ENCODE results near the gene XRCC3. TPM values are rescaled to one million over a fixed set of nuclear protein-coding genes. Genes with fewer than 3 reads are reported as not detected.

Gene XRCC3
- total and polyA plus RNA-seq, 2 experiments from 2014 or later = 20.4 to 72.9 TPM

DNA sequence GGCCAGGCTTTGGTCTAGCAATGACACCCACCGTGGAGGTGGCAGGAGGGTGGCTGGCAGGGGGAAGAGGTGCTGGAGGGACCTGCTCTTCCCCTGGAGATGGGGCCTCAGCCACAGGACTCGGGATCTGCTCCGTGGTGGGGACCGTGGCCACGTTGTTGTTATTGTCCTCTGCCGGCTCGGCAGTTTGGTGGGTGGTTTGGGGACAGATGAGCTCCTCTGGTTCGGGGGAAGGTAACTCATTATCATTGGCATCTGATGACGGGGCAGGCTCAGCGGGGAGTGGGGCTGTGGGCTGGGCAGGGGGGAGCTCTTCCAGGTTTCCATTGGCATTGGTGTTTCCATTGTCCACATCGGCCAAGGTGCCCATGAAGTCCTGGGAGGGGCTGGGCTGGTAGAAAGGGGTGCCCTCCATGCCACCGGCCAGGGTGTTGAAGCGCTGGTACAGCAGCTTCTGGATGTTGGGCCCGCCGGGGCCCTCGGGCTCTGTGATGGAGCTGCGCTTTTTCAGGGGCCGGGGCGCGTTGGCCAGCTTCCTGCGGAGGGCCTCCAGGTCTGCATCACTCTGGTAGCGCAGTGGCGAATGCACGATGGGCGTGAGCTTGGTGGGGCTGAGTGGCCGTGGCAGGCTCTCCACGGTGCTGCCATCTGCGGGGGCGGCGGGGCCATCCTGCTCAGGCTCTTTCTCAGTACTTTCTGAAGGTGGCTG is 24.7 kb upstream of the XRCC3 start:
- Mint-ChIP-seq H3K4me1 (peaks cover 36% of the 10 kb centered on the region), H3K36me3 (ENCODE audit: low read depth) (peaks cover 17% of the 10 kb centered on the region), H3K27me3 (ENCODE audit: insufficient read depth, low read depth, poor library complexity) (peaks cover 19% of the 10 kb centered on the region), H3K27ac (no peak overlapping the region; the same call in 1 of the 2 replicates), H3K4me3 (no peak overlapping the region; the same call in 2 of the 3 replicates), H3K9me3 (no peaks in the 10 kb centered on the region)
- no peak overlapping the region for H3K27ac ChIP-seq (ENCODE audit: low read depth)
- no peaks in the 10 kb centered on the region for H3F3A ChIP-seq (replicated peaks; ENCODE audit: low read depth)
- no peaks in the 10 kb centered on the region for H3K36me3 ChIP-seq (ENCODE audit: insufficient read depth)
- no peaks in the 10 kb centered on the region for H3K79me2 ChIP-seq (replicated peaks; ENCODE audit: insufficient read depth)
- no peaks in the 10 kb centered on the region for H3K27me3 ChIP-seq (ENCODE audit: insufficient read depth)
- H3K4me3 ChIP-seq = no peak overlapping the region
- ATAC-seq = no peak
- H2AFZ ChIP-seq = no peak overlapping the region
- H3K4me1 ChIP-seq (ENCODE audit: insufficient read depth) = no peaks in the 10 kb centered on the region
- no peaks in the 10 kb centered on the region for H4K20me1 ChIP-seq (replicated peaks; ENCODE audit: insufficient read depth)
- H3K4me2 ChIP-seq = no peak overlapping the region
- DNase-seq (ENCODE audit: low spot score) = no peak
- H3K9me2 ChIP-seq (ENCODE audit: insufficient read depth) = no peaks in the 10 kb centered on the region
- no peak for TF ChIP-seq POLR2AphosphoS5 (IDR thresholded peaks at IDR 0.05; ENCODE audit: low read depth)
- no peak for TF ChIP-seq STAT1 (IDR thresholded peaks at IDR 0.05; ENCODE audit: unreplicated experiment)
- TF ChIP-seq REST (IDR thresholded peaks at IDR 0.05; ENCODE audit: unreplicated experiment) = no peak
- no peak for TF ChIP-seq EZH2phosphoT487 (IDR thresholded peaks at IDR 0.05; ENCODE audit: unreplicated experiment)
- TF ChIP-seq, protein P1, sequence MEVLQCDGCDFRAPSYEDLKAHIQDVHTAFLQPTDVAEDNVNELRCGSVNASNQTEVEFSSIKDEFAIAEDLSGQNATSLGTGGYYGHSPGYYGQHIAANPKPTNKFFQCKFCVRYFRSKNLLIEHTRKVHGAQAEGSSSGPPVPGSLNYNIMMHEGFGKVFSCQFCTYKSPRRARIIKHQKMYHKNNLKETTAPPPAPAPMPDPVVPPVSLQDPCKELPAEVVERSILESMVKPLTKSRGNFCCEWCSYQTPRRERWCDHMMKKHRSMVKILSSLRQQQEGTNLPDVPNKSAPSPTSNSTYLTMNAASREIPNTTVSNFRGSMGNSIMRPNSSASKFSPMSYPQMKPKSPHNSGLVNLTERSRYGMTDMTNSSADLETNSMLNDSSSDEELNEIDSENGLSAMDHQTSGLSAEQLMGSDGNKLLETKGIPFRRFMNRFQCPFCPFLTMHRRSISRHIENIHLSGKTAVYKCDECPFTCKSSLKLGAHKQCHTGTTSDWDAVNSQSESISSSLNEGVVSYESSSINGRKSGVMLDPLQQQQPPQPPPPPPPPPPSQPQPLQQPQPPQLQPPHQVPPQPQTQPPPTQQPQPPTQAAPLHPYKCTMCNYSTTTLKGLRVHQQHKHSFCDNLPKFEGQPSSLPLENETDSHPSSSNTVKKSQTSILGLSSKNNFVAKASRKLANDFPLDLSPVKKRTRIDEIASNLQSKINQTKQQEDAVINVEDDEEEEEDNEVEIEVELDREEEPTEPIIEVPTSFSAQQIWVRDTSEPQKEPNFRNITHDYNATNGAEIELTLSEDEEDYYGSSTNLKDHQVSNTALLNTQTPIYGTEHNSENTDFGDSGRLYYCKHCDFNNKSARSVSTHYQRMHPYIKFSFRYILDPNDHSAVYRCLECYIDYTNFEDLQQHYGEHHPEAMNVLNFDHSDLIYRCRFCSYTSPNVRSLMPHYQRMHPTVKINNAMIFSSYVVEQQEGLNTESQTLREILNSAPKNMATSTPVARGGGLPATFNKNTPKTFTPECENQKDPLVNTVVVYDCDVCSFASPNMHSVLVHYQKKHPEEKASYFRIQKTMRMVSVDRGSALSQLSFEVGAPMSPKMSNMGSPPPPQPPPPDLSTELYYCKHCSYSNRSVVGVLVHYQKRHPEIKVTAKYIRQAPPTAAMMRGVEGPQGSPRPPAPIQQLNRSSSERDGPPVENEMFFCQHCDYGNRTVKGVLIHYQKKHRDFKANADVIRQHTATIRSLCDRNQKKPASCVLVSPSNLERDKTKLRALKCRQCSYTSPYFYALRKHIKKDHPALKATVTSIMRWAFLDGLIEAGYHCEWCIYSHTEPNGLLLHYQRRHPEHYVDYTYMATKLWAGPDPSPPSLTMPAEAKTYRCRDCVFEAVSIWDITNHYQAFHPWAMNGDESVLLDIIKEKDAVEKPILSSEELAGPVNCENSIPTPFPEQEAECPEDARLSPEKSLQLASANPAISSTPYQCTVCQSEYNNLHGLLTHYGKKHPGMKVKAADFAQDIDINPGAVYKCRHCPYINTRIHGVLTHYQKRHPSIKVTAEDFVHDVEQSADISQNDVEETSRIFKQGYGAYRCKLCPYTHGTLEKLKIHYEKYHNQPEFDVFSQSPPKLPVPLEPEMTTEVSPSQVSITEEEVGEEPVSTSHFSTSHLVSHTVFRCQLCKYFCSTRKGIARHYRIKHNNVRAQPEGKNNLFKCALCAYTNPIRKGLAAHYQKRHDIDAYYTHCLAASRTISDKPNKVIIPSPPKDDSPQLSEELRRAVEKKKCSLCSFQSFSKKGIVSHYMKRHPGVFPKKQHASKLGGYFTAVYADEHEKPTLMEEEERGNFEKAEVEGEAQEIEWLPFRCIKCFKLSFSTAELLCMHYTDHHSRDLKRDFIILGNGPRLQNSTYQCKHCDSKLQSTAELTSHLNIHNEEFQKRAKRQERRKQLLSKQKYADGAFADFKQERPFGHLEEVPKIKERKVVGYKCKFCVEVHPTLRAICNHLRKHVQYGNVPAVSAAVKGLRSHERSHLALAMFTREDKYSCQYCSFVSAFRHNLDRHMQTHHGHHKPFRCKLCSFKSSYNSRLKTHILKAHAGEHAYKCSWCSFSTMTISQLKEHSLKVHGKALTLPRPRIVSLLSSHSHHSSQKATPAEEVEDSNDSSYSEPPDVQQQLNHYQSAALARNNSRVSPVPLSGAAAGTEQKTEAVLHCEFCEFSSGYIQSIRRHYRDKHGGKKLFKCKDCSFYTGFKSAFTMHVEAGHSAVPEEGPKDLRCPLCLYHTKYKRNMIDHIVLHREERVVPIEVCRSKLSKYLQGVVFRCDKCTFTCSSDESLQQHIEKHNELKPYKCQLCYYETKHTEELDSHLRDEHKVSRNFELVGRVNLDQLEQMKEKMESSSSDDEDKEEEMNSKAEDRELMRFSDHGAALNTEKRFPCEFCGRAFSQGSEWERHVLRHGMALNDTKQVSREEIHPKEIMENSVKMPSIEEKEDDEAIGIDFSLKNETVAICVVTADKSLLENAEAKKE (CRISPR knock-in tag; IDR thresholded peaks at IDR 0.05) = no peak
- TF ChIP-seq, protein P2, sequence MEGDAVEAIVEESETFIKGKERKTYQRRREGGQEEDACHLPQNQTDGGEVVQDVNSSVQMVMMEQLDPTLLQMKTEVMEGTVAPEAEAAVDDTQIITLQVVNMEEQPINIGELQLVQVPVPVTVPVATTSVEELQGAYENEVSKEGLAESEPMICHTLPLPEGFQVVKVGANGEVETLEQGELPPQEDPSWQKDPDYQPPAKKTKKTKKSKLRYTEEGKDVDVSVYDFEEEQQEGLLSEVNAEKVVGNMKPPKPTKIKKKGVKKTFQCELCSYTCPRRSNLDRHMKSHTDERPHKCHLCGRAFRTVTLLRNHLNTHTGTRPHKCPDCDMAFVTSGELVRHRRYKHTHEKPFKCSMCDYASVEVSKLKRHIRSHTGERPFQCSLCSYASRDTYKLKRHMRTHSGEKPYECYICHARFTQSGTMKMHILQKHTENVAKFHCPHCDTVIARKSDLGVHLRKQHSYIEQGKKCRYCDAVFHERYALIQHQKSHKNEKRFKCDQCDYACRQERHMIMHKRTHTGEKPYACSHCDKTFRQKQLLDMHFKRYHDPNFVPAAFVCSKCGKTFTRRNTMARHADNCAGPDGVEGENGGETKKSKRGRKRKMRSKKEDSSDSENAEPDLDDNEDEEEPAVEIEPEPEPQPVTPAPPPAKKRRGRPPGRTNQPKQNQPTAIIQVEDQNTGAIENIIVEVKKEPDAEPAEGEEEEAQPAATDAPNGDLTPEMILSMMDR (conservative IDR thresholded peaks at IDR 0.05; ENCODE audit: low read depth in 2 of 2) = no peak
- no peak for TF ChIP-seq NANOG (IDR thresholded peaks at IDR 0.05; ENCODE audit: borderline replicate concordance)
- no peak for TF ChIP-seq ZNF331 (CRISPR knock-in tag; IDR thresholded peaks at IDR 0.05; ENCODE audit: low read depth)
- no peak for TF ChIP-seq ETS1 (IDR thresholded peaks at IDR 0.05)
- no peak for TF ChIP-seq EZH2 (IDR thresholded peaks at IDR 0.05; ENCODE audit: low read depth, unreplicated experiment)
- no peak for TF ChIP-seq ZNF114 (CRISPR knock-in tag; IDR thresholded peaks at IDR 0.05)
- TF ChIP-seq JUNB (IDR thresholded peaks at IDR 0.05; ENCODE audit: unreplicated experiment) = no peak
- TF ChIP-seq CREB1 (CRISPR knock-in tag; IDR thresholded peaks at IDR 0.05; ENCODE audit: low read depth) = no peak

Data from GM23338 (cell line).